Breast epithelium (tissue), 4 donors: ENCODE measurements around the gene AHCYL2. TPM values are rescaled to one million over a fixed set of nuclear protein-coding genes. Genes with fewer than 3 reads are reported as not detected.

Source experiments
- DNase-seq, 2 donors: peaks; one replicate each; pipeline ENCODE4 v3.0.0-alpha.2; 2019; ENCODE audit warnings: low spot score in 2 of 2
- H3K27ac ChIP-seq, 2 donors: fragments of 200-600 bp; sonication (generic) in 1 of 2; one replicate each; pipeline ENCODE4 v1.5.1; 2016 to 2019; ENCODE audit warnings: mild to moderate bottlenecking in 1 of 2
- H3K27me3 ChIP-seq, 2 donors: fragments of 200-600 bp; sonication (generic) in 1 of 2; one replicate each; pipeline versions ENCODE4 v1.5.1 to v1.6.0; 2017 to 2019; ENCODE audit warnings: control low read depth in 1 of 2, mild to moderate bottlenecking in 1 of 2
- H3K36me3 ChIP-seq: fragments of 200-600 bp; one replicate; pipeline ENCODE4 v1.5.1; 2019
- H3K4me1 ChIP-seq, 2 donors: fragments of 200-600 bp; sonication (generic); one replicate each; pipeline ENCODE4 v1.5.1; 2016 to 2019; ENCODE audit warnings: control low read depth in 1 of 2
- H3K4me3 ChIP-seq, 3 donors: fragments of 200-600 bp; sonication (generic); 1 replicate in 2 of 3; 2 replicates in 1 of 3; pipeline ENCODE4 v1.5.1; 2016 to 2019; ENCODE audit warnings: mild to moderate bottlenecking in 3 of 3, moderate library complexity in 2 of 3
- H3K9me3 ChIP-seq, 2 donors: fragments of 200-600 bp; sonication (generic) in 1 of 2; one replicate each; pipeline ENCODE4 v1.5.1; 2016 to 2019; ENCODE audit warnings: control low read depth in 1 of 2
- POLR2A ChIP-seq: fragments of 450-650 bp; IDR thresholded peaks from one replicate; pipeline ENCODE4 v1.6.1; 2016; ENCODE audit warnings: antibody characterized with exemption, mild to moderate bottlenecking, moderate library complexity
- POLR2AphosphoS5 ChIP-seq, 3 donors: sonication (generic); formaldehyde crosslinking; IDR thresholded peaks; one replicate each; pipeline ENCODE4 v1.6.1; 2017; ENCODE audit warnings: antibody characterized with exemption in 3 of 3
- intact Hi-C: fragments of 100-400 bp; cut with DNase I; formaldehyde crosslinking; loops from one replicate; pipeline ENCODE4 v1.15.1; 2023; ENCODE audit warnings: low total_unique reads
- total RNA-seq, 3 donors: library from RNA; depleted of rRNA; stranded (reverse); fragments of >200 nt; gene quantifications; one replicate each; pipeline ENCODE4 v1.1.0, GENCODE V29; 2016
- TF ChIP-seq, protein P1 (sequence below), 3 donors: fragments of 450-650 bp; IDR thresholded peaks; one replicate each; pipeline ENCODE4 v1.5.1; 2016 to 2017; ENCODE audit warnings: antibody characterized with exemption in 3 of 3, mild to moderate bottlenecking in 3 of 3, moderate library complexity in 3 of 3

Gene AHCYL2
- total RNA-seq = 10 to 100 TPM; 19.0 to 24.7 (median 21.8) TPM

DNA sequence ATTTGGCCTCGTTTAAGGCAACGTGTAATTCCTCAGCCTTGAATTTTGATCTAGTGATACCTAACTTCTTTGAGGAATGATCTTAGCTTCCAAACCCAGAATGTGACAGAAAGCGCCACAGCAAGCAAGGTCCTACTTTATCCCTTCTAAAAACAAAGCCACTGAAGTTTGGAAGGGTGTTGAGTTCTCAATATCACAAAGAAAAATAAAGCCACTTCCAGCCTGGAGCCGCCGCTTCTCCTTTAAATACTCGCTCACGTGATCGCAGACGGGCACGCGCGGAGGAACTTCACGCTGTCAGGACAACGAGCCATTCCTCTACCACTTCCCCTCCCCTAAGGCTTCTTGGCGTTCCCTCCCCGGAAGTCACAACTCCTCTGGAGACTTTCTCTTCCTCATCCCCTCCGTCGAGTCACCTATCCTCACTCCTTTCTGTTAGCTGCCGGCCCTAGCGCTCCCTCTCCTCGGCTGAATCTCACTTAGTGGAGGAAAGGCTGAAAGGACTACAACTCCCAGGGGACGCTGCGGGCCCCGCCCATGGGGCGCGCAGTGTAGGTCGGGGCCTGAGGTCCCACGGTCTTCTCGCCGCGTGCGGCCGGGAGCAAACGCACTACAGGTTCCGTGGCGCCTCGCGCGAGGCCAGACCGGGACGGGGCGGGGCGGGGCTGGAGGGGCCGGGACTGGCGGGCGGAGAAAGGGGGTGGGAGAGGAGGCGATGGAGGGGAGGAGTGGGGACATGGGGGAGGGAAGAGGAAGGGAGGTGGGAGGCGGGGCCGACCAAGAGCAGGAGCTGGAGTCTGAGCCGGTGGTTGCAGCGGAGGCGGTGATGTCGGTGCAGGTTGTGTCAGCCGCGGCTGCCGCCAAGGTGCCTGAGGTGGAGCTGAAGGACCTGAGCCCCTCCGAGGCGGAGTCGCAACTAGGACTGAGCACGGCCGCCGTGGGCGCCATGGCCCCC lies at the start of gene AHCYL2:
Gene AHCYL2 (plus strand): TSS at position 780 of the 955 bp plus-strand sequence.
- H3K4me1 ChIP-seq = no peaks in the 10 kb centered on the region
- H3K4me3 ChIP-seq = peak within 1 kb of the TSS; percentile 72 to 96 (median 89)
- peak within 1 kb of the TSS; percentile 91 to 96 for H3K27ac ChIP-seq
- intact Hi-C loops = no loop called here
- DNase-seq = peak; percentile 96 to 97
- H3K36me3 ChIP-seq = no peaks in the 10 kb centered on the region
- no peaks in the 10 kb centered on the region for H3K27me3 ChIP-seq
- TF ChIP-seq POLR2A = no peak
- TF ChIP-seq POLR2AphosphoS5 (IDR thresholded peaks at IDR 0.05) = peak; percentile 85 to 97 (median 90)
- H3K9me3 ChIP-seq = no peaks in the 10 kb centered on the region

DNA sequence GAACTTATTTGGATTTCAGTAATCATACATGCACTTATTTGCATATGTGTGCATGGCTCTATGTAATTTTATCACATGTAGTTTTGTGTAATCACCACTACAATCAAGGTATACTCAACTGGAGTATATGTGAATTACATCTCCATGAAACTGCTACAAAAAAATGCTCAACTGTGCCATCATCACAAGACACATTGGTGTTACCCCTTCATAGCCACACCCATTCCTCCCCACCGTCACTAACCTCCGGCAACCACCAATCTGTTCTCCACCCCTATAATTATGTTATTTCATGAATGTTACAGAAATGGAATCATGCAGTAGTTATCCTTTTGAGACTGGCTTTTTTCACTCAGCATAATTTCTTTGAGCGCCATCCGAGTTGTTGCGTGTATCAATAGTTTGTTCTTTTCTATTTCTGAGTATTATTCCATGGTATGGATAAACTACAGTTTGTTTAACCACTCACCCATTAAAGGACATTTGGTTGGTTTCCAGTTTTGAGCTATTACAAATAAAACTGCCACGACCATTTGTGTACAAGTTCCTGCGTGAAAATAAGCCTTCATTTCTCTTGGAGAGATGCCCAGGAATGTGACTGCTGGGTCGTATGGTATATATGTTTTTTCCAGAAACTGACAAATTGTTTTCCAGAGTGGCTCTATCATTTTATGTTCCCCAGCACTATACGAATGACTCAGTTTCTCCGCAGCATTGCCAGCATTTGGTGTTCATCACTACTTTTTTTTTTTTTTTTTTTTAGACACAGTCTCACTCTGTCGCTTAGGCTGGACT lies 47.7 kb upstream of the AHCYL2 start:
- Histone ChIP-seq H3K36me3 (no peaks in the 10 kb centered on the region), H3K4me3 (no peak overlapping the region), H3K4me1 (no peaks in the 10 kb centered on the region), H3K27me3 (no peaks in the 10 kb centered on the region), H3K9me3 (no peaks in the 10 kb centered on the region), H3K27ac (no peak overlapping the region)
- no peak for DNase-seq
- TF ChIP-seq, protein P1, sequence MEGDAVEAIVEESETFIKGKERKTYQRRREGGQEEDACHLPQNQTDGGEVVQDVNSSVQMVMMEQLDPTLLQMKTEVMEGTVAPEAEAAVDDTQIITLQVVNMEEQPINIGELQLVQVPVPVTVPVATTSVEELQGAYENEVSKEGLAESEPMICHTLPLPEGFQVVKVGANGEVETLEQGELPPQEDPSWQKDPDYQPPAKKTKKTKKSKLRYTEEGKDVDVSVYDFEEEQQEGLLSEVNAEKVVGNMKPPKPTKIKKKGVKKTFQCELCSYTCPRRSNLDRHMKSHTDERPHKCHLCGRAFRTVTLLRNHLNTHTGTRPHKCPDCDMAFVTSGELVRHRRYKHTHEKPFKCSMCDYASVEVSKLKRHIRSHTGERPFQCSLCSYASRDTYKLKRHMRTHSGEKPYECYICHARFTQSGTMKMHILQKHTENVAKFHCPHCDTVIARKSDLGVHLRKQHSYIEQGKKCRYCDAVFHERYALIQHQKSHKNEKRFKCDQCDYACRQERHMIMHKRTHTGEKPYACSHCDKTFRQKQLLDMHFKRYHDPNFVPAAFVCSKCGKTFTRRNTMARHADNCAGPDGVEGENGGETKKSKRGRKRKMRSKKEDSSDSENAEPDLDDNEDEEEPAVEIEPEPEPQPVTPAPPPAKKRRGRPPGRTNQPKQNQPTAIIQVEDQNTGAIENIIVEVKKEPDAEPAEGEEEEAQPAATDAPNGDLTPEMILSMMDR (IDR thresholded peaks at IDR 0.05) = no peak
- TF ChIP-seq POLR2AphosphoS5 (IDR thresholded peaks at IDR 0.05) (no peak), POLR2A (no peak)
- intact Hi-C loops = no loop called here

DNA sequence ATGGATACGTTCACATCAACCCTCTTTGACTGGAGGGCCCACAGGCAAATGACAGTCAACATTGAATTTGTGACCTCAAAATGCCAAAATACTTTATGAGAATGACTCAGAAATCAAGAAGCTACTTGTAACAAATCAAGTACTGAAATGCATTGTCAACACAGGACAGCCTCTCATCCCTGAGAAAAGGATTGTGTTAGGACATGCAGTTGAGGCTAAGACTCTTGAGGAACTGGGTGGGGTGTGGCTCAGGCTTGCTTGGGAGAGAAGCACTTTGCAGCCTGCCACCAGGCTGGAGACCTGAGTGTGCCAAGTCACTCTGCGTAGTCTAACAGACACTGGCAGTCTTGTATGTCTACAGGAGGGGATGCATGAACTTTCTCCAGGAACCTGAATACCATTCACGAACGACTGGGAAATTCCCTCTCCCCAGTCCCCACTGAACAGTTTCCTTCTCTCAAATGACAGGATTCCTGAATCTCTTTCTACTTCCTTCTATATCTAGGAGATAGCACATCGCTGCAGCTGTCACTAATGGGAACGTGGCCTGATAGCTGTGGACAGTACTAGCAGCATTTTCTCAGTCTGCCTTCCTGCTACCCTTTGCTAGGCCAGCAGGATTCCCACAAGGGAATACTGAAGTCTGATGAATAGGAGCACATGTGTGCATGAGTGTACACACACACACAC lies 39.7 kb upstream of the AHCYL2 start:
- no peak for DNase-seq
- H3K9me3 ChIP-seq = no peaks in the 10 kb centered on the region
- intact Hi-C loops = no loop called here
- no peak overlapping the region for H3K27ac ChIP-seq
- no peaks in the 10 kb centered on the region for H3K27me3 ChIP-seq
- no peaks in the 10 kb centered on the region for H3K36me3 ChIP-seq
- no peak for TF ChIP-seq POLR2A
- no peak for TF ChIP-seq POLR2AphosphoS5 (IDR thresholded peaks at IDR 0.05)
- TF ChIP-seq, protein P1 (IDR thresholded peaks at IDR 0.05) = no peak
- no peaks in the 10 kb centered on the region for H3K4me1 ChIP-seq
- H3K4me3 ChIP-seq = no peak overlapping the region

DNA sequence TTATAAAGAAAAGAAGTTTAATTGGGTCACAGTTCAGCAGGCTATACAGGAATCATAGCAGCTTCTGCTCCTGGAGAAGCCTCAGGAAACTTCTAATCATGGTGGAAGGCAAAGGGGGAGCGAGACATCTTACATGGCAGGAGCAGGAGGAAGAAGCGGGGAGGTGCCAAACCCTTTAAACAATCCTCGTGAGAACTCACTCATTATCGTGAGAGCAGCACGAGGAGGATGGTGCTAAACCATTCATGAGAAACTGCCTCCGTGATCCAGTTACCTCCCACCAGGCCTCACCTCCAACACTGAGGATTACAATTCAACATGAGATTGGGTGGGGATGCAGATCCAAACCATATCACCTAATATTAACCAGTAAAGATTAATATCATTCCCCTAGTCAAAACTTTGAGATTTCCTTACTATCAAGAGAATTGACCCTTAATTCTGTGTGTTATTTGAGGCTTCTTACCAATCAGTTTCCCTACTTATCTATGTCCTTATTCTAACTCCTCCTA lies 38.0 kb upstream of the AHCYL2 start:
- no peaks in the 10 kb centered on the region for H3K27me3 ChIP-seq

More for the DNA sequence above, 38.0 kb upstream of the AHCYL2 start:
- Histone ChIP-seq H3K9me3 (no peaks in the 10 kb centered on the region), H3K27ac (no peak overlapping the region), H3K4me1 (no peaks in the 10 kb centered on the region), H3K36me3 (no peaks in the 10 kb centered on the region), H3K4me3 (no peak overlapping the region)
- no peak for DNase-seq
- intact Hi-C loops = no loop called here
- TF ChIP-seq POLR2A = no peak
- no peak for TF ChIP-seq POLR2AphosphoS5 (IDR thresholded peaks at IDR 0.05)
- TF ChIP-seq, protein P1 (IDR thresholded peaks at IDR 0.05) = no peak
